DND-41 (cell line): ENCODE results near the gene CEP295NL.

Experiments used
- ATAC-seq: fragments of 200-7000 bp; cut with Tn5 transposase; 3 replicates; pipeline ENCODE4 v1.9.1; 2021; ENCODE audit warnings: low read depth; ENCODE audit not compliant: insufficient read depth
- DNase-seq: peaks from one replicate; pipeline ENCODE4 v3.0.0-alpha.2; 2020
- H2AFZ ChIP-seq: 2 replicates; pipeline ENCODE4 v1.6.0; 2012; ENCODE audit warnings: low read depth, low read length
- H3K27ac ChIP-seq: 2 replicates; pipeline ENCODE4 v1.5.1; 2012; ENCODE audit warnings: low read length, inconsistent platforms
- H3K27me3 ChIP-seq: fragments of 200-600 bp; sonication (generic); 2 replicates; pipeline ENCODE4 v1.6.0; 2012; ENCODE audit warnings: low read length, mild to moderate bottlenecking, inconsistent platforms; ENCODE audit not compliant: insufficient read depth, poor library complexity
- H3K36me3 ChIP-seq: 2 replicates; pipeline ENCODE4 v1.5.1; 2012; ENCODE audit warnings: low read length, inconsistent platforms; ENCODE audit not compliant: insufficient read depth
- H3K4me1 ChIP-seq: 2 replicates; pipeline ENCODE4 v1.5.1; 2012; ENCODE audit warnings: mild to moderate bottlenecking, low read length; ENCODE audit not compliant: insufficient read depth
- H3K4me2 ChIP-seq: 2 replicates; pipeline ENCODE4 v1.6.0; 2012; ENCODE audit warnings: mild to moderate bottlenecking, moderate library complexity, low read length, inconsistent platforms; ENCODE audit not compliant: insufficient read depth
- H3K4me3 ChIP-seq, 2 experiments: fragments of 200-600 bp in 1 of 2; shearing (Covaris generic) in 1 of 2; 2 replicates each; pipeline ENCODE4 v1.5.1; 2012 to 2016; ENCODE audit warnings: inconsistent platforms in 2 of 2, low read length in 2 of 2, mild to moderate bottlenecking in 2 of 2, low read depth in 1 of 2, moderate library complexity in 1 of 2
- H3K79me2 ChIP-seq: 2 replicates; pipeline ENCODE4 v1.6.0; 2012; ENCODE audit warnings: low read length, inconsistent platforms; ENCODE audit not compliant: insufficient read depth
- H3K9ac ChIP-seq: 2 replicates; pipeline ENCODE4 v1.6.0; 2012; ENCODE audit warnings: low read depth, mild to moderate bottlenecking, inconsistent platforms, low read length, moderate library complexity
- H3K9me3 ChIP-seq: 2 replicates; pipeline ENCODE4 v1.5.1; 2012; ENCODE audit warnings: low read length, moderate library complexity, mild to moderate bottlenecking, inconsistent platforms; ENCODE audit not compliant: insufficient read depth, severe bottlenecking
- H4K20me1 ChIP-seq: 2 replicates; pipeline ENCODE4 v1.6.0; 2012; ENCODE audit warnings: low read length; ENCODE audit not compliant: insufficient read depth
- CTCF ChIP-seq: IDR thresholded peaks from 2 replicates; pipeline ENCODE4 v1.5.1; 2012; ENCODE audit warnings: borderline replicate concordance, low read length, moderate library complexity, mild to moderate bottlenecking; ENCODE audit not compliant: poor library complexity, severe bottlenecking; ENCODE audit errors: extremely low read depth
- EZH2 ChIP-seq: IDR thresholded peaks from 3 replicates; pipeline ENCODE4 v1.6.1; 2012; ENCODE audit warnings: borderline replicate concordance, low read depth, mild to moderate bottlenecking, moderate library complexity, low read length, inconsistent platforms; ENCODE audit not compliant: severe bottlenecking

The CEP295NL gene

GRCh38 chr17:78925234-78925633, 22.2 kb upstream of the CEP295NL start, which contains the start of gene TIMP2:
TSS of gene TIMP2 (minus strand) at chr17:78925387. CDS start at chr17:78925088, 299 bp downstream.
- H3K79me2 ChIP-seq, result no peaks in the 10 kb centered on the region
- no peaks in the 10 kb centered on the region for H3K9me3 ChIP-seq
- peak within 1 kb of the TSS; percentile 55 for H3K4me2 ChIP-seq
- no peaks in the 10 kb centered on the region for H3K36me3 ChIP-seq
- peak within 1 kb of the TSS; percentile 59 for H2AFZ ChIP-seq
- peaks cover 21% of the 10 kb centered on the region for H3K27me3 ChIP-seq
- no peaks in the 10 kb centered on the region for H4K20me1 ChIP-seq
- peak; percentile 93 for ATAC-seq
- H3K9ac ChIP-seq, result peak within 1 kb of the TSS; percentile 46; the same call in 1 of the 2 replicates
- peak; percentile 25 for TF ChIP-seq CTCF
- no peak for TF ChIP-seq EZH2
- DNase-seq, result peak; percentile 85
- peak within 1 kb of the TSS in 1 of 2 experiments; percentile 47; a peak in 3 of 4 replicates for H3K4me3 ChIP-seq
- H3K4me1 ChIP-seq, result peaks cover 21% of the 10 kb centered on the region
- H3K27ac ChIP-seq, result no peak within 1 kb of the TSS

GRCh38 chr17:78924481-78925151, 21.6 kb upstream of the CEP295NL start:
- peak overlapping the region; percentile 46; the same call in 1 of the 2 replicates for H3K9ac ChIP-seq
- peak overlapping the region; percentile 55 for H3K4me2 ChIP-seq
- H3K79me2 ChIP-seq, result no peaks in the 10 kb centered on the region
- no peaks in the 10 kb centered on the region for H3K36me3 ChIP-seq
- peaks cover 21% of the 10 kb centered on the region for H3K27me3 ChIP-seq
- TF ChIP-seq CTCF (no peak), EZH2 (peak; percentile 67)
- no peak overlapping the region for H3K27ac ChIP-seq
- peak overlapping the region in 1 of 2 experiments; percentile 47; a peak in 3 of 4 replicates for H3K4me3 ChIP-seq
- peak overlapping the region; percentile 16; the same call in 1 of the 2 replicates for H2AFZ ChIP-seq
- no peaks in the 10 kb centered on the region for H4K20me1 ChIP-seq
- DNase-seq (peak; percentile 23), ATAC-seq (peak; percentile 29; the same call in 1 of the 3 replicates)
- H3K4me1 ChIP-seq, result peaks cover 21% of the 10 kb centered on the region
- no peaks in the 10 kb centered on the region for H3K9me3 ChIP-seq

GRCh38 chr17:78923660-78924453, 20.9 kb upstream of the CEP295NL start:
- Histone ChIP-seq H3K79me2 (no peaks in the 10 kb centered on the region), H3K4me2 (peak overlapping the region; percentile 55), H3K36me3 (no peaks in the 10 kb centered on the region), H3K9ac (no peak overlapping the region), H3K4me1 (peaks cover 21% of the 10 kb centered on the region), H3K9me3 (no peaks in the 10 kb centered on the region), H3K4me3 (no peak overlapping the region), H3K27me3 (peaks cover 21% of the 10 kb centered on the region), H4K20me1 (no peaks in the 10 kb centered on the region), H2AFZ (no peak overlapping the region), H3K27ac (no peak overlapping the region)
- no peak for ATAC-seq
- no peak for TF ChIP-seq EZH2
- no peak for TF ChIP-seq CTCF
- DNase-seq, result peak; percentile 16
